Measurements from ENCODE around the gene BORCS5.
"Not testable (repeated sequence)": the region's sequence is repeated elsewhere in the genome, so short reads cannot be mapped to it uniquely, and the experiment has no call there.

Gene BORCS5

DNA sequence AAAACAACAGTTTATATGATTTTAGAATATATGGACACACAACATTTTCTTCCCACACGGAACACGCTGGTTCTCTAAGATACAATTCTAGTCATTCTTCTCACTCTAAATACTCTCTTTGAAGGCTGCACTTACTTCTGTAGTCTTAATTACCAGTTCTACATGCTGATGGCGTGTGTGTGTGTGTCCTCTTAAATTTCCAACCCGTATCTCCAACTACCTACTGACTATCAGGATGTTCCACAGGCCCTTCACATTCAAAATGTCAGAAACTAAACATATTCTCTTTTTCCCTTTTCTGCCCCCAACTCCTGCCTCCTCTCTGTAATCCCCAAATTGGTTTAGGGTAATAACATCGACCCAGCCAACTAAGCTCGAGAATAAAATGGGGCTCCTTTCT is 130.6 kb downstream of the BORCS5 start:
- no peak for DNase-seq (ENCODE audit: low read depth in 2 of 2)

- DNase-seq (ENCODE audit: low read depth in 2 of 2): no peak
Measured at GRCh38 chr12:12488296-12488695, 131.4 kb downstream of the BORCS5 start.

GRCh38 chr12:12488823-12489550 is 132.1 kb downstream of the BORCS5 start:
- no peak for DNase-seq (ENCODE audit: low read depth in 2 of 2)

DNA sequence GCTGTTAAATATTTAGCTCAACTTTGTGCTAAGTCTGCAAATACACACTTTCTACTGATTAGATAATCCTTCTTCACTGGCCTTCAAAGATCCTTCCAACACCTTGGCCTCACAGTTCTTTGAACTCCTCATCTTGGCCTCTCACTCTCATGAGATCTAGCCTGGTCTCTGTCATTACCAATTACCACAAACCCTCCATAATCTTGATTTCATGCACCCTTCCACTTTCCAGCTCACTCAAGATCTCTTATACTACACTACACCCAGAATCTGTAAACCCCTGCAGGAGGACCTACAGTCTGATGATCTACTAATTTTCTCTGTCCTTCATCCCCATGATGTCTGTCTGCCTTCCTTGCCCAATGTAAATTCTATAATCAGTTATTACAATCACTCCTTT is 134.7 kb downstream of the BORCS5 start:
- no peak for DNase-seq (ENCODE audit: low read depth in 2 of 2)

- DNase-seq (ENCODE audit: low read depth in 2 of 2): no peak
Measured at GRCh38 chr12:12492547-12492946, 135.7 kb downstream of the BORCS5 start.

DNA sequence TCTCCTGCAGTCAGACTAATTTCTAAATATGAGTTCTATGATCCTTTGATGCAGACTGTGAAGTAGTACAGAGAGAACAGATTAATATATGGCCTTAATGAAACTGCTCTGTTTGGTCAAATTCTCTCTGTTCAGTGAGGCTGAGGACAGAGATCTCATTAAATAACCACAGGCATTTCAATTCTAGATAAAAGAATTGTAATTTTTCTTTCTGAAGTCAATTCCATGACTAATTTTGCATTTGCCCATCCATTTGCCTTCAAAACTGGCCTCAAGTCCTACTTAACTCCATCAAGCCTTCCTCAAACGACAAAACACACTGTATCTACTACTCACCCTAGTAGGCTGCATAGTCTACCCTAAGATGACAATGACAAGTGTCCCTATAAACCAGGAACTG is 138.7 kb downstream of the BORCS5 start:
- no peak for DNase-seq (ENCODE audit: low read depth in 2 of 2)

DNA sequence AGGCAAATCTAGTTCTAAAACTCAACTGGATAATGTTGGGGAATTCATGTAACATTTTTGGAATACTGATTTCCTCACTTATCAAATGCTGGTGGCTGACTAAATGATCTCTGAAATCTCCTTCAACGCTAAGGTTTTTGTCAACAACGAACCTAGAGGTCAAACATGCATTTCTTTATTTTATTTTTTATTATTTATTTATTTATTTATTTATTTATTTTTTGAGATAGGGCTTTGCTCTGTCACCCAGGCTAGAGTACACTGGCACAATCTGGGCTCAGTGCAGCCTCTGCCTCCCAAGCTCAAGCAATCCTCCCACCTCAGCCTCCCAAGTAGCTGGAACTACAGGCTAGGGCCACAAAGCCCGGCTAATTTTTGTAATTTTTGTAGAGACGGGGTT is 141.3 kb downstream of the BORCS5 start:
- DNase-seq (ENCODE audit: low read depth in 2 of 2): no peak

DNA sequence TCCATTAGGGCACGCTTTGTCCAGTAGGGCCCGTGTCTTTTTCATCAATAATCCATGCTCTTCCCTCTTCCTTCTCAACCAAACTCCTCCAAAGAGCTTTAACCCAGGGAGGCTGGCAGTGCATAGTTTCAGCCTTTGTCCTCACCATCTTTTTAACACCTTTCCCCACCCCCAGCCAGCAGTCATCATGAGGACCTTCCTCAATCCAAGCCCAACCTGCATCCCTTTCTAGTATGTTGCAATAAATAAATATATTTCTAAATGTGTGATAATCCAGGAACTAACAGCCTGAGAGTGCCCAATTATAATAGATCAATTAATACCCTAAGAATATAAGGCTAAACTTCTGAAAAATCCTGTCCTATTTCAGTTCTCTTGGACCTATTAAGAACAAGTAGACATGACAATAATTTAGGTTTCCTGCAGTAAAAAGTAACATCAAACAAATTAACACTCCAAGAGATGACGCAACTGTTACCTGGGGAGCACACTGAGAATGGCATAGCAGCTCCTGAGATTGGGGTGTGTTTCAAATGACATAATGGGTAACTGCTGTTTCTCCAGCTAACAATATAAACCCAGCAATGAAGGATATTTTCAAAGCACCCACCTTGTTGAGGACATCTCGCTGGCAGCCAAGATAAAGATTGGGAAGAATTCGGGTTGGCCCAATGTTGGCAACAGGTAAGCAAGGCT is 143.2 kb downstream of the BORCS5 start:
- DNase-seq (ENCODE audit: low read depth in 2 of 2): no peak

DNA sequence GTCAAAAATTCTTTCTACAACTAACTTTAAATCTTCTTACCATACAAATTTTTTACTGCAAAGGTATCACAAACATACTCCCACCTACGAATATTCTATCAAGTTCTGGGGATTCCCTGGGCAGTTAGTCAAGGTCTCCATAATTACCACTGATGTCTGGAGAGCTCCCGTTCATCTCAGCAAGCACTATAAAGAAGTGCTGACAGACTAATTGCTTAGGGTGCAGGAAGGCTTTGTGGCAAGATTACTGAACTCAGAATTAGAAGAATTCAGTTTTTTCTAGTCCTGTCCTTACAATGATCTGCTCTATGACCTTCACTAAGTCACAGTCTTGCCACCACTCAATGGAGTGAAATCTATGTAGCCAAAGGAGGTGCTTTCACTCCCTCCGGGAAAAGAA is 144.2 kb downstream of the BORCS5 start:
- DNase-seq (ENCODE audit: low read depth in 2 of 2): no peak

DNA sequence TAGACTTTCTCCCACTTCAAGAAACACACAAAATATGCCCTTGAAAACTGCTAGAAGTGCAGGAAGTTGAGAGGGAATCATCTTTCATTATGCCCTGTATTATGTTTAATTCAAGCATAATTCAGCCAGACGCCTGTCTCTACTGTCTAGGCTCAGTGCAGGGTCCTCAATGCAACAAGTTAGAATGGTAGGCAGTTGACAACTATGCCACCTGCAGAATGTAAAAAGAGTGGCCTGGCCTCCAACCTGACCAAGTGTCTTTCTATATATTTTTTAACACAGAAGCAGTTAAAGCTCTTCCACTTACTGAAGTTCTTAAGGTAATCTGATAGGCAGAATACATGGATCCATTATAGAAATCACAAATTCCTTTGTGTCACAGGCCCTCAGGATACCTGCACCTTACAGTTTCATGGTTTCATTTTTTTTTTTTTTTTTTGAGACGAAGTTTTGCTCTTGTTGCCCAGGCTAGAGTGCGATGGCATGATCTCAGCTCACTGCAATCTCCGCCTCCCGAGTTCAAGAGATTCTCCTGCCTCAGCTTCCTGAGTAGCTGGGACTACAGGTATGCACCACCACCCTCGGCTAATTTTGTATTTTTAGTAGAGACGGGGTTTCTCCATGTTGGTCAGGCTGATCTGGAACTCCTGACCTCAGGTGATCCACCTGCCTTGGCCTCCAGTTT is 145.4 kb downstream of the BORCS5 start:
- not testable (repeated sequence) for DNase-seq (ENCODE audit: low read depth in 2 of 2)

- DNase-seq (ENCODE audit: low read depth in 2 of 2): no peak
Measured at GRCh38 chr12:12502815-12503151, 145.9 kb downstream of the BORCS5 start.

DNA sequence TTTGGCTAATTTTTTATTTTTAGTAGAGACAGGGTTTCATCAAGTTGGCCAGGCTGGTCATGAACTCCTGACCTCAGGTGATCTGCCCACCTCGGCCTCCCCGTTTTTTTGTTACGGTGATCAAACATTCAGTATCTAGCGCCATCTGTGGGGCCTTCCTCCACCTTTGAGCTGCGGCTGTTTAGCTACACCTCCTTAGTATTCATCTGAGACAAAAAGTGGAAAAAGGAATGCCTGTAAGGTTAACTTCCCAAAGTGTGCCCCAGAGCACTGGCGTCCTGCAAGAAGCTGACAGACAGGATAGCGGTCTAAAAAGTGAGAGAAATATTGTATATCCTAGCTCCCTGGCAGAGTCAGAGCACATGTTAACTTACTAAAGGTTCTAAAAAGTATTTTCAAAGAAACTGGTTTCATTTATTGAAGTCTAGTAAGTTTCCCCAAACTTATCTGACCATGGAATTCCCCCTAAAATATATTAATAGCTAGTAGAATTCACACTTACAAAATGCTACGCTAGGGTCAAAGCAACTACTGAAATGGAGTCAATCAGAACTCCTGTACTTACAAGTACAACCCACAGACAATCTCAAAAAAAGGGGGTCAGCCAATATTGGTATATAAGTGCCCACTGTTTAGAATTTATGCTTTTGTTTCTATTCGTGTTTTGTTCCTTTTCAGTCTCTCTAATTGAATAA is 146.7 kb downstream of the BORCS5 start:
- DNase-seq (ENCODE audit: low read depth in 2 of 2): peak in 1 of 2 donors; percentile 40

GRCh38 chr12:12505544-12506495 is 148.9 kb downstream of the BORCS5 start:
- no peak for DNase-seq (ENCODE audit: low read depth in 2 of 2)

DNA sequence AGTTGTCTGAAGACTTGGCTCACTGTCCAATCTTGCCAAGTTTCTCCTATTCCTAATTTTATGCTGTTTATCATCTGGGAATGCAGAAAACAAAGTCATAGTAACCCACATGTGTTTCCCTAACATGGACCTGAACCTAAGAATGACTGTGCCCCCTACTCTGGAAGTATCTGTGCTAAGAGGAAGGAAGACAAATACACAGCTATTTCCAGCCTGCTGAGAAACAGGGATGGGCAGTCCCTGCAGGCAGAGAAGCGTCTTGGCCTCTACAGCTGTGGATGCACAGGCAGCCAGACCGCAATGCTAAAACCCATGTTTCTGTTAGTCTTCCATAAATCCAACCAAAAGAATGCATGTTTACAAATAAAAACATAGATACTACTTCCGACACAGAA is 149.6 kb downstream of the BORCS5 start:
- no peak for DNase-seq (ENCODE audit: low read depth in 2 of 2)

DNA sequence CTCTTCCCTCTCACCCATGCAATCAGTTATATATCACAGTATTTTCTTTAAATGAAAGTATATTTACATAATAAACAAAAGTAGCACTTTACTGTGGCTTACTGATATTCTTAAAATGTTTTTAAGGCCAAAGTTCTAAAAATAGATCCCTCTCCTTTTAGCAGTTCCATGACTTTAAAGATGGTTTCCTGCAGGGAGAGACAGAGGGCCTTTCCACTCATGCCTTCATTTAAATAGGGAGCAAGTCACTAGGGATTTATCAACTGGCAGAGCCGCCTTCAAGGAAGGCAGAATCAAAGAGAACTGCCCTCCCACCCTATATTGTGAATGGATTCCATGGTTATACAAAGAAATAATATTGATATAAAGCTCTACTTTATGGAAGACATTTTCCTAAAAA is 150.2 kb downstream of the BORCS5 start:
- DNase-seq (ENCODE audit: low read depth in 2 of 2): no peak

DNA sequence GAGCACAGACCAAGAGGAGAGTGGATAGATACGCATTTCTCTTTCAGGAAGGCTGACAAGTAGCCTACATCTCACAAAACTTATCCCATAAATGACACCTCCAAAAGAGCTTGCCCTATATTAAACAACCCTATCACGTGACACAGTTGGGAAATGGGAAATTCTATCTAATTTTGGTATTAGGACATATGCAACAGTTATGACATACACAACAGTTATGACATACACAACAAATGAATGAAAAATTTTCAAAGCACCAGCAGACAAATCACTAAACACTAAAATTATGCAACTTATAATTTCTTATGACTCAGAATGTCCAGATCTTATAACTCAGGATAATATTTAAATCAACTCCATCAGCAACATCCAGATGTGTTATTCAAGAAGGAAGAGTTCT is 151.7 kb downstream of the BORCS5 start:
- no peak for DNase-seq (ENCODE audit: low read depth in 2 of 2)

GRCh38 chr12:12510141-12510540 is 153.3 kb downstream of the BORCS5 start:
- no peak for DNase-seq (ENCODE audit: low read depth in 2 of 2)

GRCh38 chr12:12510551-12510950 is 153.7 kb downstream of the BORCS5 start:
- DNase-seq (ENCODE audit: low read depth in 2 of 2): no peak

- no peak for DNase-seq (ENCODE audit: low read depth in 2 of 2)
Measured at GRCh38 chr12:12511021-12511783, 154.3 kb downstream of the BORCS5 start.

- DNase-seq (ENCODE audit: low read depth in 2 of 2): peak; percentile 27
Measured at GRCh38 chr12:12511895-12512711, 155.2 kb downstream of the BORCS5 start.

Measured in stimulated activated CD4-positive, alpha-beta T cell treated with anti-CD3 and anti-CD28 coated beads, Interleukin-4, amount 100 ng/mL, for 48 hours (primary cell).